T-helper 17 cell (primary cell): ENCODE measurements around the gene PLEKHM3. TPM values are rescaled to one million over a fixed set of nuclear protein-coding genes. Genes with fewer than 3 reads are reported as not detected.

Source experiments
- ATAC-seq: fragments of 150-1000 bp; cut with Tn5 transposase; 2 replicates; pipeline ENCODE4 v1.10.0; 2021; ENCODE audit warnings: mild to moderate bottlenecking, moderate library complexity
- DNase-seq, 3 donors: peaks; one replicate each; pipeline versions ENCODE4 v3.0.0 to v3.0.0-alpha.2; 2020 to 2021
- H3K9me3 ChIP-seq: one replicate; pipeline ENCODE4 v1.7.0; 2013; ENCODE audit warnings: low read length, mild to moderate bottlenecking; ENCODE audit not compliant: control insufficient read depth, poor library complexity, severe bottlenecking
- H3K27ac Mint-ChIP-seq: one replicate; pipeline ENCODE4 v1.8.0; 2022; ENCODE audit warnings: mild to moderate bottlenecking, moderate library complexity, mixed read lengths
- H3K27me3 Mint-ChIP-seq: one replicate; pipeline ENCODE4 v1.8.0; 2022; ENCODE audit warnings: mixed read lengths
- H3K36me3 Mint-ChIP-seq: one replicate; pipeline ENCODE4 v1.8.0; 2022; ENCODE audit warnings: low read depth, mixed read lengths
- H3K4me1 Mint-ChIP-seq: one replicate; pipeline ENCODE4 v1.8.0; 2022; ENCODE audit warnings: mild to moderate bottlenecking, mixed read lengths
- H3K4me3 Mint-ChIP-seq: one replicate; pipeline ENCODE4 v1.8.0; 2022; ENCODE audit warnings: mild to moderate bottlenecking, moderate library complexity, mixed read lengths
- total RNA-seq, 4 donors: library from RNA in 2 of 4; stranded (reverse) in 2 of 4; gene quantifications; one replicate each; pipeline ENCODE4 v1.2.3 and lab custom pipeline; 2022 to 2026

Gene PLEKHM3
- total RNA-seq, 2 donors from 2014 or later = 14.3 to 14.4 TPM

DNA sequence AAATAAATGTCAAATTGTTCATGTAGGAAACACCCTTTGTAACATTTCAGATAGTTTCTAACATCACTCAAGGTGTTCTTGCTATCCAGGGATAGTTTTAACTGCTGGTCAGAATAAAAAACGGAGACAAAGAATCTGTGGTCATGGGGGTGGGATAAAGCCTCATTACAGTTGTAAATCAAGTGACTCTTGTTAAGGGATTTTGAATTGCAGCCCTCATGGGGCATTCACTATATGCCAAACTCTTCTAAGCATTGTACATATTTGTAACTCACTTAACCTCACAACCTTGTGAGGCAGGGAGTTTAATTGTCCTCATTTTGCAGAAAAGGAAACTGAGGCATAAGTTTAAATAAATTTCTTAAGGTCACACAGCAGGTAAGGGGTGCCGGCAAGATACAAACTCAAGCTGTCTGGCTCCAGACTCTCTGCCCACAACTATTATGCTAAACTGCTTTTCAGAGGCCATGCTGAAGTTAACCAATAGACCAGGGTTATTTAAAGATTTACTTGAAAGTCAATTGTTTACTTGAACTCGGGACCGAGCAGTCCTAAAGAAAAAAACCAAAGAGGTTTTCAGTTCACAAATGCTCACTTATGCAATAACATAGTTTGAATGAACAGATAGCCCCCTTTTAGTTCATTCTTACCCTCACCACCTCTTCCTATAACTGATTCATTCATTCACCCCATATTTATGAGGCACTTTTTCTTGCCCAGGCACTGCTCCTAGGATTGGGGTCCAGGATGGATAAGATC is 134.1 kb downstream of the PLEKHM3 start:
- no peaks in the 10 kb centered on the region for H3K36me3 Mint-ChIP-seq
- H3K4me3 Mint-ChIP-seq = no peak overlapping the region
- H3K4me1 Mint-ChIP-seq = peaks cover 7% of the 10 kb centered on the region
- no peak overlapping the region for H3K27ac Mint-ChIP-seq
- no peaks in the 10 kb centered on the region for H3K9me3 ChIP-seq
- ATAC-seq (no peak), DNase-seq (no peak)
- H3K27me3 Mint-ChIP-seq = no peaks in the 10 kb centered on the region

DNA sequence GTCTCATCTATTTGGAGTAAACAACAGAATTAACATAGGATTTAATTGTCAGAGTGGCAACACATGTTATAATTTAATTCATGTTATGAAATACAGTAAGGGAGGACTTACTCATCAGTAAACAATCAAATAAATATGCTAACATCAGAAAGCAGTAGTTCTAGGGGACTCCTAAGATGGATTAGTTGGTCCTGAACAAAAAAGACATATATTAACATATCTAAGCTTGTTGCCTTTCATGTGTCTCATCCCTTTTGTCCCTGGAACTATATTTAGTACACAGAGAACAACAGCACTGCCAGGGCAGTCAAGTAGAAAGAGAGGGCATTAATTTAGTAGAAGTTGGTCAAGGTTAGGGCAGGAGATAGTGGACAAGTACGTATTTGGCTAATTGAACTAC is 137.8 kb downstream of the PLEKHM3 start:
- no peaks in the 10 kb centered on the region for H3K9me3 ChIP-seq
- ATAC-seq = no peak
- no peak overlapping the region for H3K27ac Mint-ChIP-seq

DNA sequence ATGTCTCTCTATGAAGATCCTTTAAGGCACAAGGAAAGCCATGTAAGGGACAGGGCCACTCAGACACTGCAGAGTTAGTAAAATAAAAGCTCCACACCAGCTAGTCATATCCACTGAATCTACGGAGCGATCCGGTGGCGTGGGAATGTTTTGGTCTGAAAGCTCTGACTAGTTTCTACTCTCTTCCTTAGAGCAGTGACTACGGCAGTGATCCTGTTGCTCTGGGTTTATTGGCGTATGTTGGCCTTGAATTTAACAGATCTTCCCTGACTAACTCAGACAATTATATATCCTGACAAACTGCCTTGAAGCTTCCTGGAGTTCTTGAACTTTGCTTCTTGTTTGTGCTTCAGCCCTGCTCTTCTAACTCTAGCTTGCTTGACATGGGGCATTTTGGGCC is 140.3 kb downstream of the PLEKHM3 start:
- DNase-seq = no peak
- no peak overlapping the region for H3K27ac Mint-ChIP-seq
- H3K4me3 Mint-ChIP-seq = no peak overlapping the region
- H3K36me3 Mint-ChIP-seq = no peaks in the 10 kb centered on the region
- H3K4me1 Mint-ChIP-seq = peaks cover 5% of the 10 kb centered on the region
- no peaks in the 10 kb centered on the region for H3K9me3 ChIP-seq
- no peaks in the 10 kb centered on the region for H3K27me3 Mint-ChIP-seq
- no peak for ATAC-seq

More for the DNA sequence above, 137.8 kb downstream of the PLEKHM3 start:
- Mint-ChIP-seq H3K36me3 (no peaks in the 10 kb centered on the region), H3K4me1 (peaks cover 6% of the 10 kb centered on the region), H3K4me3 (no peak overlapping the region), H3K27me3 (no peaks in the 10 kb centered on the region)
- DNase-seq = no peak

DNA sequence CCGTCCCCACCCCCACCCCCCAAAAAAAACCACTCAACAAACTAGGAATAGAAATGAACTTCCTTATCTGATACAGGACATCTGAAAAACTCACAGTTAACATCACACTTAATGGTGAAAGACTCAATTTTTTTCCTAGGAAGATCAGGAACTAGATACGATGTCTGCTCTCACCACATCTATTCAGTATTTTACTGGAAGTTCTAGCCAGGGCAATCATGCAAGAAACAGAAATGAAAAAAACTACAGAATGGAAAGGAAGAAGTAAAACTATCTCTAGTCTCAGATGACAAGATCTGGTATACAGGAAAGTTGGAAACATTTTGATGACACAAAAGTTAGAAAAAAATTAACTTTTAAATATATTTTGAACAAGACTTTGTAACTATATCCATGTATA is 141.2 kb downstream of the PLEKHM3 start:
- DNase-seq (no peak), ATAC-seq (no peak)
- Mint-ChIP-seq H3K4me3 (no peak overlapping the region), H3K4me1 (peaks cover 5% of the 10 kb centered on the region), H3K36me3 (no peaks in the 10 kb centered on the region), H3K27me3 (no peaks in the 10 kb centered on the region), H3K27ac (no peak overlapping the region)
- H3K9me3 ChIP-seq = no peaks in the 10 kb centered on the region

DNA sequence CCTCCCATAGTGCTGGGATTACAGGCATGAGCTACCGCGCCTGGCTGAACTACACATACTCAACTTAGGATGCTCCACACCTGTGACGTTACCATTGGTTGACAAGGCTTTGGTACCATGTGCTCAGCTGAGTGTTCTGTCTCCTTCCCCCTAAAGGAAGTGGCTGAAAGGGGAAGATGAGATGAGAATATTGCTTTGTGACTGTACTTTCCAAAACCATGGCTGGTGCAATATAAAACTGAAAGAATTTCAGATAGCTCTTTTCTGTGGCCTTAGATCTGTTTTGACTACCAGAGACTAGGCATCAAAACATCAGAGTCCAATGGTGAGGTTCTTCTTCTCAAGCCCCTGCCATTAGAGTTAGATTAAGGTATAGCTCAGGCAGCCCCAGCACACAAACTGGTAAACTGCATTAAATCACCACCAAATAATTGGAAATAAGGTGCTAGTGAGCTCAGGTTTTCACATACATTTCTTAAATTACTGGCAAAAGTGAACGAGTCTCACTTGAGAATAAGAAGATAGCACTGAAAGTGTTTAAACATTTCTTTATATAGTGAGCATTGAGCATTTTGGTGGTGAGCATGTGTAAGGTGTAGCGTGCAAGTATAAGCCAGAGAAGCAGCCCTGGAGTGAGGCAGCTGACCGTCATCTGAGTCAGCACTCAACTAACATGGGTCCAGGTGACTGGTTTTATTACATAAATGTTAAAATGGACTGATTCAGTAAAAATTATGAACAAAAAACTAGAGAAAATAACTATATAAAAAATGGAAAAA is 142.1 kb downstream of the PLEKHM3 start:
- no peak overlapping the region for H3K27ac Mint-ChIP-seq
- no peaks in the 10 kb centered on the region for H3K36me3 Mint-ChIP-seq
- no peak for ATAC-seq
- H3K4me1 Mint-ChIP-seq = peaks cover 3% of the 10 kb centered on the region
- H3K4me3 Mint-ChIP-seq = no peak overlapping the region
- DNase-seq = no peak
- no peaks in the 10 kb centered on the region for H3K9me3 ChIP-seq
- H3K27me3 Mint-ChIP-seq = no peaks in the 10 kb centered on the region

DNA sequence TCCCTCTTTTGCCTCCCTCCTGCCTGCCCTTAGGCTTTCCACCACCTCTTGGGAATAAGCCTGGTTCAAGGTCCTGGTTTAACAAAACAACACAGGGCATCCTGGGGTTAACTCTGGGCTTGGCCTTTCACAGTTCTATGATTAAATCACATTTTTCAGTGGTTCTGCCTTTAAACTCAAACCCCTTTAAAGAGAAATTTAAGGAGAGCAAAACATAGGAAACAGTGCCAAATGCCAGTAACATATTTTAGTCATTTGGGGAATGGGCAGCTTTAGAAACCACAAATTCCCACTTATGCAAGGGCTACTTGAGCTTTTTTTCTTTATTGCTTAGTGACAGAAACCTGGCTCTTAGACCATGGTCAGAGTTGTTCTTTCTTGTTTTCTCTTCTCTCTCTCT is 143.4 kb downstream of the PLEKHM3 start:
- H3K36me3 Mint-ChIP-seq = no peaks in the 10 kb centered on the region
- H3K27me3 Mint-ChIP-seq = no peaks in the 10 kb centered on the region
- DNase-seq (no peak), ATAC-seq (no peak)
- no peaks in the 10 kb centered on the region for H3K9me3 ChIP-seq
- no peaks in the 10 kb centered on the region for H3K4me1 Mint-ChIP-seq
- no peak overlapping the region for H3K4me3 Mint-ChIP-seq
- H3K27ac Mint-ChIP-seq = no peak overlapping the region

DNA sequence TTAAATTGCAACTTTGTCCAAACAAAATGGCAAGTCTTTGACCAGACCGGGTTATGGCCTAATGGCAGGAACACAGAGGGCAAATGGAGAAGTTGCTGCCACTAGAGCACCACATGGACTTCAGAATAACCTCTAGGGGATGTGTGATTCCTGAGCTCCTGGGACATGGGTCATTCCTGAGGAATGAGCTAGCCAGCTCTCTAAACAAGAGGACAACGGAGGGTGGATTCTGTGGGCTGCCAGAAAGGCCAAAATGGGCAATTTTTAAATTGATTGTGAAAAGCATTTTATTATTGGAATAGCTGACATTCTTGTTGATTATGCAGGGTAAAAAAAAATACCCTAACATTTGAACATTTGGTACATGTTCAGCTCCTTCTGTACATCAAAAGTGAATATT is 145.8 kb downstream of the PLEKHM3 start:
- H3K4me1 Mint-ChIP-seq = no peaks in the 10 kb centered on the region
- no peak for DNase-seq
- H3K4me3 Mint-ChIP-seq = no peak overlapping the region
- no peak overlapping the region for H3K27ac Mint-ChIP-seq
- no peaks in the 10 kb centered on the region for H3K9me3 ChIP-seq
- no peak for ATAC-seq
- H3K36me3 Mint-ChIP-seq = no peaks in the 10 kb centered on the region
- no peaks in the 10 kb centered on the region for H3K27me3 Mint-ChIP-seq

DNA sequence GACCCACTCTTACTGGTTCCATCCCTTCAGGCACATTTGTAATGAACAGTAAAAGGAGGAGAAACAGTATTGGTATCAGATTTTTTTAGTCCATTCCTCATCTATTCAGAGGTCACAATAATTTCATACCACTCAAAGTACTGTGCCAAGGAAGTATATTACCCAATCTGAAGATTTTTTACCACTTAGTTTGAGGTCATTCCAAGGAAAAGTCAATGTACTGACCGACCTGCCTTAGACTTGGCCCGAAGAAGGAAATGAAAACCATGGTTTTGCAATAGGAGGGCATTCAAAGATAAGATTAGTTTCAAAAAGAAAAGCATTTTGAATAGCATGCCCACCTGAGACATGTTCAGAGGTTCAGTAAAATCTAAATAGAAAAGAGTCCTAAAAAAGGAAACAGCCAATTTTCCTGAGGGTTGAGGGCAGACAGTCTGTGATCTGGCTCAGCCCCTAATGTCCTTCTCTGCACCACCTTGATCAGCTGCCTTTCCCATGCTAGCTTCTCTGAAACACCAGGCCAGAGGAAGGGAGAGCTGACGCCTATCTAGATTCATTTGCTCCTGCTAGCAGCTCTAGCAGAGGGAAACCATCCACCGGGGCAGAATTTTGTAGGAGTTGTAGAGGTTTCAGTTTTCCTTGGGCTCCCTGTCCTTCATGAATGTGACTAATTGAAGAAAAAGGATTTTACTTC is 148.3 kb downstream of the PLEKHM3 start:
- Mint-ChIP-seq H3K27ac (no peak overlapping the region), H3K27me3 (no peaks in the 10 kb centered on the region), H3K36me3 (peaks cover 5% of the 10 kb centered on the region)

DNA sequence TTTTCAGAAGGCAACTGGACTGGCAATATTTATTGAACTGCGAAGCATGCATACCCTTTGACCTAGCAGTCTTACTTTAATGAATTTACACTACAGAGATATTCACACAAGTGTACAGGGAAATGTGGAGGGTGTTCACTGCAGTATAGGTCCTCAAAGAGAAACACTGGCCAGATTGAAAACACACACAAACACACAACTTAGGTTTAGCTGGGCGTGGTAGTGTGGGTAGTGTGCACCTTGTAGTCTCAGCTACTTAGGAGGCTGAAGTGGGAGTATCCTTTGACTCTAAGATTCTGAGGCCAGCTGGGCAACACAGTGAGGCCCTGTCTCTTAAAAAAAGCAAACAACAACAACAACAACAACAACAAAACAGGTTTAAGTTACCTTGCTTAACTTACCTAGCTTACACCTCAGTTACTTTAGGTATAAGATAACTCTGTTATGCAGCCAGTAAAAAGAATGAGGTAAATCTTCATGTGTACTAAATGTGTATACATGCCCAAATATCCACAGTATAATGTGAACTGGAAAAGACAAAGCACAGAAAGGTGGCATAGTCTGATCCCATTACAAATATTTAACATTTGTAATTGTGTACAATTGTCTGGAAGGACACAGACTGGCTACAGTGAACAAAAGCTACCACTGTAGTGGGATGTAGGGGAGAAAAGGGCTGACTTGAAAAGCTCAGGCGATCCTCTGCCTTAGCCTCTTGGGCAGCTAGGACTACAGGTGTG is 149.7 kb downstream of the PLEKHM3 start:
- Mint-ChIP-seq H3K27ac (no peak overlapping the region), H3K27me3 (no peaks in the 10 kb centered on the region), H3K4me3 (no peak overlapping the region), H3K4me1 (no peaks in the 10 kb centered on the region), H3K36me3 (peaks cover 5% of the 10 kb centered on the region)
- DNase-seq (no peak), ATAC-seq (no peak)
- H3K9me3 ChIP-seq = no peaks in the 10 kb centered on the region

More for the DNA sequence above, 148.3 kb downstream of the PLEKHM3 start:
- Mint-ChIP-seq H3K4me1 (no peaks in the 10 kb centered on the region), H3K4me3 (no peak overlapping the region)
- DNase-seq (no peak), ATAC-seq (no peak)
- H3K9me3 ChIP-seq = no peaks in the 10 kb centered on the region

DNA sequence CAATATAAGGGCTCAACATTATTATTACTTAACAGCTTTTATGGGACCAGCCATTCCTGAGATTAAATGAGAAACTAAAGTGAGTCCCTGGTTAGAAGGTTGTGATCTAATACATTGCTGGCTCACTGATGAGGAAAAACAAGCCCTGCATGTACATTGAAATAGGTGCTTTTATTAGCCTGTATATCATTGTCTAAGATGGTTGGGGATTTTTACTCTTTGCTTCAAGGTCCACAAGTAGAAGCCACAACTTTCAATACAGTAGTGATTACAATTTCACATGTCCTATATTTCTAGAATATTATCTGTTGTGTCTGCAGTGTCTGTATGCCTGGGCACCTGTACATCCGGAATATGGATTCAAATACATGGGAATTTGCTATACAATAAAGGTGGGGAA is 151.5 kb downstream of the PLEKHM3 start:
- no peaks in the 10 kb centered on the region for H3K9me3 ChIP-seq
- no peak overlapping the region for H3K27ac Mint-ChIP-seq
- peaks cover 5% of the 10 kb centered on the region for H3K36me3 Mint-ChIP-seq
- H3K4me3 Mint-ChIP-seq = no peak overlapping the region
- ATAC-seq = no peak
- H3K27me3 Mint-ChIP-seq = no peaks in the 10 kb centered on the region
- H3K4me1 Mint-ChIP-seq = no peaks in the 10 kb centered on the region
- no peak for DNase-seq

DNA sequence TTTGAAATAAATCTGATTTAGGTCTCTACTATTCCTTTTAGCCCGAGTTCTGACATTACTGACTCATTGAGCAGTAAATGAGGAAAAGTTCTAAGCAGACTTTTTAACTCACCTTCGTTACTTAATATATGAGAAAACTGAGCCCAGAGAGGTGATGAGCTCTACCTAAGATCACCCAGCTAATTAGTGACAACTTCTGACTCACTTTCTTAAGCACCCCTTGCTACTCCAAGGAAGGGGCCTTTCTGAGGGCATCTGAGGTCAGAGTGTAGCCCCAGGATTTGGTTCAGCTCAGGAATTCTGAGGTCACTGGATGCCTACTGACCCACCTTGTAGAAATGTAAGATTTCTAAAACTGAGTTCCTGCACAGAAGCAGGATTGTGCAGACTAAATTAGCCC is 153.4 kb downstream of the PLEKHM3 start:
- peaks cover 5% of the 10 kb centered on the region for H3K36me3 Mint-ChIP-seq
- DNase-seq (no peak), ATAC-seq (no peak)
- H3K4me1 Mint-ChIP-seq = no peaks in the 10 kb centered on the region
- H3K9me3 ChIP-seq = no peaks in the 10 kb centered on the region
- no peak overlapping the region for H3K27ac Mint-ChIP-seq
- H3K27me3 Mint-ChIP-seq = no peaks in the 10 kb centered on the region
- H3K4me3 Mint-ChIP-seq = no peak overlapping the region

DNA sequence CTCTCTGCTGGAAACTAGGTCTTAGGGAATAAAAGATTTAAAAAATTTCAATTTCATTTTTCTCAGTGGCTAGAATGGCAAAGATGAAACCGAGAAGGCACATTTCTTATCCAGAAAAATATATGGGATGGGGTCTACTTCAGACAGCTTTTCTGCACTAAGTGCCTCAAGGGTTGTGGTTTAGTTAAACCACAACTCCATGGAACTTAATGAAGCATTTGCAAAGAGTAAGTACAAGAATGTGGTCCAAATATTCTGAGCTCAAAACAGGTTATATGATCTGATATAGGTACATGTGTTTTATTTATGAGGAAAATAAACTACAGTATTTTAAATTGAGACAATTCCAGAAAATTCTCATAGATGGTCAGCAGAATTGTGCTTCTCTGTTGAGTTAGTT is 153.8 kb downstream of the PLEKHM3 start:
- Mint-ChIP-seq H3K36me3 (peaks cover 5% of the 10 kb centered on the region), H3K27ac (no peak overlapping the region), H3K27me3 (no peaks in the 10 kb centered on the region), H3K4me3 (no peak overlapping the region), H3K4me1 (peaks cover 2% of the 10 kb centered on the region)
- no peaks in the 10 kb centered on the region for H3K9me3 ChIP-seq
- ATAC-seq (no peak), DNase-seq (no peak)

DNA sequence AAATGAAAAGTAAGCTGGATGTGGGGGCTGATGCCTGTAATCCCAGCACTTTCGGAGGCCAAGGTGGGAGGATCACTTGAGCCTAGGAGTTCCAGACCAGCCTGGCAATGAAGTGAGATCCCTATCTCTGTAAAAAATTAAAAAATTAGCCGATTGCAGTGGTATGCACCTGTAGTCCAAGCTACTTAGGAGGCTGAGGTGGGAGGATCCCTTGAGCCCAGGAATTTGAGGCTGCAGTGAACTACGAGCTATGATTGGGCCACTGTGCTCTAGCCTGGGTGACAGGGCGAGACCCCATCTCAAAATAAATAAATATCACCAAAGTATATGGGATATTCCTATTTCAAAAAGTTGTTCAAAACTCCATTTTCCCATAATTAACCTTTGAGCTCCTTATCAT is 154.5 kb downstream of the PLEKHM3 start:
- Mint-ChIP-seq H3K4me1 (peaks cover 3% of the 10 kb centered on the region), H3K36me3 (peaks cover 5% of the 10 kb centered on the region), H3K27me3 (no peaks in the 10 kb centered on the region), H3K4me3 (no peak overlapping the region), H3K27ac (no peak overlapping the region)
- H3K9me3 ChIP-seq = no peaks in the 10 kb centered on the region
- ATAC-seq (no peak), DNase-seq (no peak)
